ENCODE results near the gene FRY. TPM values are rescaled to one million over a fixed set of nuclear protein-coding genes. Genes with fewer than 3 reads are reported as not detected.

Gene FRY
- polyA plus RNA-seq, 3 donors = 53.5 to 59.8 (median 58.9) TPM

DNA sequence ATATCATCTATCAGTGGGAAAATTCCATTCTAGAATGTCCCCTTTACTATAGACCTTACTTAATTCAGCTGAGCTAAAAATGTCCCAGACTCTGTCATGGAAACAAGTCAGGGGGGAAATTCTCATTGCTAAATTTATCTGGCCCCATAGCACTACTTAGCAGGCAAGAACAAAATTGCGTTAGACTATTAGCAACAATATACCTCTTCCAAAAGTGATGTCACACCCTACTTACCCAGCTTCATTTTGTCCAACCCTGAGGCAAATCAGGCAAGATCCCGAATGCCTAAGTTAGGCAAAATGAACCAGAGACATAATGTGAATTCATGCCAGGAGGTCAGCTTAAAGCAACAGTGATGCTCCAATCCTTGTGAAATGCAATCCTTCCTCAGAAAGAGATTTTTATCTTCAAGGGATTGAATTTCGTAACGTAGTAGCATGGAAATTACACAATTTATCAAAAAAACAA lies 93.7 kb downstream of the FRY start:
- no peak for DNase-seq (ENCODE audit: low read depth in 3 of 3, low spot score in 2 of 3)

DNA sequence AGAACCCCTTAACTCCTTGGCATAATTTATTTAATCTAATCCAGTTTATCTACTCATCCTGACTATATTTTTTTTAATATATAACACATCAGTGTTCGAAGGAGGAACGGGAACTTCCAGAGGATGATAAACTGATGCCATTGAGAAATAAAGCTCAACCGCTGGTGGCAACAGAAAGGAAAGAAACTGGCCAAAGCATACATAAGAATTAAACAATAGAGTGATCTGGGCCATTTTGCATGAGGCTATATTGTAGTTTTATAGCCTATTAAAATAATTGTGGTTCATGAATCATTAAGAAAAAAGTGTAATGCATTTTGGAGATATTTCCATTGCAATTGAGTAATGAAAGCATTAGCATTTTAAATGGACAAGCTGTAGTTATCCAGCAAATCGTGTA lies 94.2 kb downstream of the FRY start:
- no peak for DNase-seq (ENCODE audit: low read depth in 3 of 3, low spot score in 2 of 3)

GRCh38 chr13:32126278-32126677 lies 94.7 kb downstream of the FRY start:
- no peak for DNase-seq (ENCODE audit: low read depth in 3 of 3, low spot score in 2 of 3)

- no peak for DNase-seq (ENCODE audit: low read depth in 3 of 3, low spot score in 2 of 3)
Measured at GRCh38 chr13:32126756-32127155, 95.2 kb downstream of the FRY start.

DNA sequence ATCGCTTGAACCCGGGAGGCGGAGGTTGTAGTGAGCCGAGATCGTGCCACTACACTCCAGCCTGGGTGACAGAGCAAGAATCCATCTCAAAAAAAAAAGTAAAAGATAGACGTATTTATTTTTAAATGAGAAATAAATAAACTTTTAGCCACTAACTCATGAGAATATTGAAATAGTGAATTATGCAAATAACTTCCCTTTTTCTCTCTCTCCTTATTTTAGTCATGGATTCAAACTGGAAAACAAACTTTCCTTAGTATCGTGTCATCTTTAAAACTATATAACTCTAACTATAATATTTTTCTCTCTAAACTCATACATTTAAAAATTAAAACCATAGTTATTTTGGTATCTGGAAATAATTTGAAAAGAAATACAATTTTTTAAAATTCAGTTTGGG lies 96.1 kb downstream of the FRY start:
- no peak for DNase-seq (ENCODE audit: low read depth in 3 of 3, low spot score in 2 of 3)

DNA sequence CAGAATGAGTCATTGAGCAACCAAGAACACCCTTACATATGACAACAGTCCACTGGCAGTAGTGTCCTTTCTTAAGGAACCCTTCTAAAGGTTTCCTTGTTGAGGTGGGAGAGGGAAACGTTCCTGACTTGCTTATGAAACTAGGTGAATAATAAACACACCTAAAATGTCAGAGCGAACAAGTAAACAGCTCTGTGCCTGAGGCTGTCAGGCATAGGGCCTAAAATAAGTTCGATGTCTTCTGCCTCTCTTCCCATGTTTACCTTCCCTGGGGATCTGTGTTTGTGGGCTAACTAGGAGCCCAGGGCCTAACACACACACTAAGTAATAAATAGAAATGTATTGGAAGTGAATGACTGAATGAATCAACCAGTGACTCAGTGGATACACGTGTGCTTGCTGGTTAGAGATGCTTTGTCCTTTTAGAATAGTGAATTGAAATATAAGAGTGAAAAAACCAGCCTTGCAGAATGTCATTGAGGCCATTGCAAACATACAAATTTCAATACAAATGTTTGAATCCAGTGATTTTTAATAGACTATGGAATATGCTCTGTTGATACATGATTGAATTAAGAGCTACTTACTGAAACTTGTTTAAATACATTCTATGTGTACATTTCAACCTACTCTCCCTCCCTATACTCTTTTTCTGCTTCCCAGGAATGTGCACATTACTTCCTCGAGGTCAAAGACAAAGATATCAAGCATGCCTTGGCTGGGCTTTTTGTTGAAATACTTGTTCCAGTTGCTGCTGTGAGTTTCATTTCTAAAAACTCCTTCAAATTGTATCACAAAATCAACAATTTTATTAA lies 102.9 kb downstream of the FRY start:
- no peak for DNase-seq (ENCODE audit: low read depth in 3 of 3, low spot score in 2 of 3)

DNA sequence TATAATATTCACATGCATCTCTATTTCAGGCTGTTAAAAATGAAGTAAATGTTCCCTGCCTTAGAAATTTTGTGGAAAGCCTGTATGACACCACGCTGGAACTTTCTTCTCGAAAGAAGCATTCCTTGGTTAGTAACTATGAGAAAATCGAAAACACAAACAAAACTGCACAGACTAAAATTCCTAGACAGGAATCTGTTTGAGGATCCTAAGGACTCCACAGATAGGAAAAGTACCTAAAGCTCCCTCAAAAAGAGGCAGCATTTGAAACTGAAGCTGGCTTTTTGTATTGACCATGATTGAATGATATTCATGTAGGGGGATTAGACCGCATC lies 103.4 kb downstream of the FRY start:
- no peak for DNase-seq (ENCODE audit: low read depth in 3 of 3, low spot score in 2 of 3)

- no peak for DNase-seq (ENCODE audit: low read depth in 3 of 3, low spot score in 2 of 3)
Measured at GRCh38 chr13:32135655-32136054, 104.1 kb downstream of the FRY start.

DNA sequence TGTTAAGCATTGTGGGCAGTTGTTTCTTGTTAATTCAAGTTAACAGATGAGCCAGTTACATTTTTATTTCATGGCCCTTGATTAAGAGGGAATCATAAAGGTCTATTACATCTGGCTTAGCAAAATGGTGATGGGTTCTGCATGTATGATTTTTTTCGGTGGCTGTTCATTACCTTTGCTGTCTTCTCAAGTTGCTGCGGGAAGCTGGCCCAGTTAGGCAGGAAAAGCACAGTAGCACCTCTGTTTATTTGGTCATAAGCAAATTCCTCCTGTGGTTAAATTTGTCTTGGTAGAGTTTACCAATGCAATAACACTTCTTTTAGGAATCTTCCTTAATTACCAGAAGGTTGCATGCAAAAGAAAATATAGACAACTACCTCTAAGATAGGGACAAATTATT lies 104.5 kb downstream of the FRY start:
- no peak for DNase-seq (ENCODE audit: low read depth in 3 of 3, low spot score in 2 of 3)

DNA sequence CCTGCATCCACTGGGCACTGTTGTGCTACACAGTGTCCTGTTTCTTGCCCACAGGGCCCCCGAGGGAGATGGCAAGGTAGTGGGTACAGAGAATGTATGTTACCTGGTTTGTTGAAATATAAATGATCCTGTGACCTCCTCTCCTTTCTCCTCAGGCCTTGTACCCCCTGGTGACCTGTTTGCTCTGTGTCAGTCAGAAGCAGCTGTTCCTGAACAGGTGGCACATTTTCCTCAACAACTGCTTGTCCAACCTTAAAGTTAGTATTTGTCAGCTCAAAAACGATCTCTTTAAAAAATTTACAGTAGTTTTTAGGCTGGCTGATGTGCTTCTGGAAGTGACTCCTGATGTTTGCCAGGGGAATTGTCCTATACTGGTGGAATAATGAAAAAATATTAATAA lies 105.1 kb downstream of the FRY start:
- no peak for DNase-seq (ENCODE audit: low read depth in 3 of 3, low spot score in 2 of 3)

GRCh38 chr13:32139251-32139650 lies 107.7 kb downstream of the FRY start:
- no peak for DNase-seq (ENCODE audit: low read depth in 3 of 3, low spot score in 2 of 3)

- DNase-seq (ENCODE audit: low read depth in 3 of 3, low spot score in 2 of 3) = no peak
Measured at GRCh38 chr13:32140109-32140508, 108.5 kb downstream of the FRY start.

GRCh38 chr13:32141462-32141861 lies 109.9 kb downstream of the FRY start:
- DNase-seq (ENCODE audit: low read depth in 3 of 3, low spot score in 2 of 3) = no peak

- no peak for DNase-seq (ENCODE audit: low read depth in 3 of 3, low spot score in 2 of 3)
Measured at GRCh38 chr13:32142115-32142514, 110.5 kb downstream of the FRY start.

DNA sequence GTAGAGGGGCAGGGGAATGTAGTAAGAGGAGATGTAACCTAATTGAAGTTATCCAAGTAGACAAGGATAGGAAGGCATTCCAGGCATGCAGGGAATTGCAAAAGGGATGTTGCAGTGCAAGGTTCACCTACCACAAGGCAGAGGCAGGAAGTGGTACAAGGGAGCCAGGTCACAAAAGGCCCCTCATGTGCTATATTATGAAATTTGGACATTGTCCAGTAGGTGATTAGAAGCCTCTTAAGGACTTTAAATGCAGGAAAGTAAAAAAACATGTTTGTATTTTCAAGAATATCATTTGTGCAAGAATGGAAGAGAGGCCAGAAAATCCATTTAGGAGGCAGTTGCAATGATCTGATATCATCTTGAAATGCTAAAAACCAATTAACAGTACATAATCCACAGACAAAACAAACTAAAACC lies 111.4 kb downstream of the FRY start:
- DNase-seq (ENCODE audit: low read depth in 3 of 3, low spot score in 2 of 3) = no peak

- no peak for DNase-seq (ENCODE audit: low read depth in 3 of 3, low spot score in 2 of 3)
Measured at GRCh38 chr13:32147193-32147592, 115.6 kb downstream of the FRY start.

DNA sequence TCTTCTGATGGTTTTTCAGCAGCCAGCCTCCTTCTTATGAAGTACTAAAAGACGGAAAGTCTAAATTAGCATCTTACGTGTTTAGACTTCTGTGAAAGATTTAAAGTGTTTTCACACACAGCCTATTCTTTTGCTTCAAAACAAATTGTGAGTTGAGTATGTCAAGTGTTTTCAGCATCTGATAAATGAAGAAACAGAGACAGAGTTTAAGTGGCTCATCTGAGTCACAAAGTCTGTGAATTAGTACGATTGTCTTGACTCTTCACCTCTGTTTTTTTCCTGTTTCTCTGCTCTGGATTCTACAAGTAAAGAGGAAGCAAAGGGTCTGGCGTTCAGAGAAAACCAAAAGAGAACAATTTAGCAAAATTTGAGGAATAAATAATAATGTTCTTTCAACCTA lies 116.4 kb downstream of the FRY start:
- DNase-seq (ENCODE audit: low read depth in 3 of 3, low spot score in 2 of 3) = no peak

DNA sequence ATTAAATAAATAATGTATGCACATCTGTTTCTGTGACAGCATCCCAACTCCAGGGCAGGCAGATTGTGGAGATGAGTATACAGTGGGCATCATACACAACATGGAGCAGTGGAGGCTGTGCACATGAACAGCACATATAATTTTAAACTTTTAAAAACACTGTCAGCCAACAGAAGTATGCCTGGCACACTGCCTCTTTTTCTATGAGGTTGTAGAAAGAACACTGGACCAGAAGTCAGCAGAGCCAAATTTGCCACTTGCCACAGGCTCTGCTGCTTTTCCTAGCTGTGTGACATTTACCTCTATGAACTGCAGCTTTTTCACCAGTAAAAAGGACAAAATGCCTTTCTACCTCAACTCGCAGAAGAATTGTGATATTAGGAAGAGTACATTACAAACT lies 118.7 kb downstream of the FRY start:
- no peak for DNase-seq (ENCODE audit: low read depth in 3 of 3, low spot score in 2 of 3)

- no peak for DNase-seq (ENCODE audit: low read depth in 3 of 3, low spot score in 2 of 3)
Measured at GRCh38 chr13:32150794-32151193, 119.2 kb downstream of the FRY start.

DNA sequence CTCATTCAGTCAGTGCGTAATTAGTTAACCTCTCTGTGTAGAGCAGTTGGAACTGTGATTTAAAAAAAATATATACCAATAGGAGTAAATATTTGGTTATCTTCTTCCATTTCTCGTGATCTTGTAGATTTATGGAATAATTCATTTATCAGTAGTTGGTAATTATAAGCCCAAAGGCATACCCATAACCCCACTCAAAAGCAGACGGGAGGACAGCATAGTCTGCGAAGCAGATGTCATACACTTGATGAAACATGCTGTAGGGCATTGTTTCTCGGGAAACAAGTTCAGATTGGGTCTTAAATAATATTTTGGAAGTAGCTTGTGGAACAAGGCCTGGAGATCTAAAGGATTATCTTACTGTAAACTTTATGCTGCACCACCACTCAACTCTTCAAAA lies 119.7 kb downstream of the FRY start:
- DNase-seq (ENCODE audit: low read depth in 3 of 3, low spot score in 2 of 3) = no peak

DNA sequence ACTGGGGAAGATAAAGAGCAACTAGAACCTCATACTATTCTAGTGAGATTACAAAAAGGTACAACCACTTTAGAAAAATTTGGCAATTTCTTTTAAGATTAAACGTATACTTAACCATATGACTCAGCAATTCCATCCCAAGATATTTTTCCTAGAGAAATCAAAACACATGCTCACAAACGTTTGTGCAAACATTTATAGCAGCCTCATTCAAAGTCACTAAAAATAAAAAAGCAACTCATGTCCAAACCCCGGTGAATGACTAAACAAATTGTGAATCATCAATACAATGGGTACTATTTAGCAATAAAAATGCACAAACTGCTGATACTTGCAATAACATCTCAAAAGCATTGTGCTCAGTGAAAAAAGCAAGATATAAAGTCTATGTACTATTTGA lies 121.5 kb downstream of the FRY start:
- DNase-seq (ENCODE audit: low read depth in 3 of 3, low spot score in 2 of 3) = no peak

- DNase-seq (ENCODE audit: low read depth in 3 of 3, low spot score in 2 of 3) = peak in 1 of 3 donors; percentile 34
Measured at GRCh38 chr13:32159137-32159869, 127.7 kb downstream of the FRY start.
